ENCODE data around the gene ABHD8. TPM values are rescaled to one million over a fixed set of nuclear protein-coding genes. Genes with fewer than 3 reads are reported as not detected.

The ABHD8 gene
- total and polyA plus RNA-seq, 2 of the 4 experiments (the other 2 are of a cell fraction): 3.9 to 10.2 TPM

GRCh38 chr19:17285415-17286135 lies 17.6 kb downstream of the ABHD8 start:
- TF ChIP-seq MXI1 (IDR thresholded peaks at IDR 0.05; ENCODE audit: borderline replicate concordance, low read depth, low read length) (no peak), MAZ (IDR thresholded peaks at IDR 0.05; ENCODE audit: borderline replicate concordance, low read depth, low read length) (no peak), NFE2L2 (IDR thresholded peaks at IDR 0.05; ENCODE audit: low read depth, low read length) (no peak), FOS (IDR thresholded peaks at IDR 0.05; ENCODE audit: low read depth, low read length) (no peak), RCOR1 (IDR thresholded peaks at IDR 0.05; ENCODE audit: insufficient replicate concordance, low read length) (no peak), CTCF (conservative IDR thresholded peaks at IDR 0.05; ENCODE audit: low read depth, low read length) (no peak), CEBPB (IDR thresholded peaks at IDR 0.05; ENCODE audit: low read depth, low read length) (no peak), MAFK (IDR thresholded peaks at IDR 0.05; ENCODE audit: low read depth, low read length) (no peak), ELK1 (IDR thresholded peaks at IDR 0.05; ENCODE audit: borderline replicate concordance, low read depth, low read length) (no peak), CHD1 (IDR thresholded peaks at IDR 0.05; ENCODE audit: low read depth, low read length) (no peak), POLR2A (IDR thresholded peaks at IDR 0.05; ENCODE audit: low read depth, low read length) (no peak), SMC3 (IDR thresholded peaks at IDR 0.05; ENCODE audit: low read depth, low read length) (no peak), RAD21 (IDR thresholded peaks at IDR 0.05; ENCODE audit: low read length) (no peak), RFX5 (IDR thresholded peaks at IDR 0.05; ENCODE audit: low read depth, low read length) (no peak), BHLHE40 (IDR thresholded peaks at IDR 0.05; ENCODE audit: low read depth, low read length) (no peak), USF2 (IDR thresholded peaks at IDR 0.05; ENCODE audit: low read depth, low read length) (no peak)
- Histone ChIP-seq H4K5ac (ENCODE audit: low read depth, low read length) (no peak overlapping the region), H4K8ac (ENCODE audit: low read depth in 2 of 2, low read length in 2 of 2) (no peak overlapping the region), H3K9me3 (ENCODE audit: control insufficient read depth, insufficient read depth, low read length) (no peaks in the 10 kb centered on the region), H2BK5ac (ENCODE audit: low read depth, low read length, poor library complexity, severe bottlenecking) (no peak overlapping the region), H2AK9ac (replicated peaks; ENCODE audit: low read depth, low read length, poor library complexity) (no peak overlapping the region), H3K79me1 (ENCODE audit: low read depth in 1 of 2, low read length in 2 of 2) (no peaks in the 10 kb centered on the region), H3K56ac (ENCODE audit: extremely low read depth, insufficient read depth, low read length) (no peak overlapping the region), H3K14ac (replicated peaks; ENCODE audit: low read depth, low read length) (no peak overlapping the region), H2BK15ac (ENCODE audit: low read depth, low read length) (no peak overlapping the region), H2AK5ac (ENCODE audit: low read depth, low read length) (no peak overlapping the region), H3K4ac (ENCODE audit: low read depth, low read length) (no peak overlapping the region), H2AFZ (replicated peaks; ENCODE audit: low read length, poor library complexity) (no peak overlapping the region), H3K23ac (ENCODE audit: low read depth, low read length) (no peak overlapping the region), H3K9me1 (ENCODE audit: insufficient read depth, low read length) (no peaks in the 10 kb centered on the region), H3K27me3 (ENCODE audit: control insufficient read depth, insufficient read depth, low read length) (no peaks in the 10 kb centered on the region), H3K4me1 (ENCODE audit: control insufficient read depth, insufficient read depth, low read length) (peaks cover 2% of the 10 kb centered on the region; the same call in 1 of the 2 replicates), H3K9ac (ENCODE audit: low read depth, low read length) (no peak overlapping the region), H3K4me3 (ENCODE audit: insufficient read depth, low read depth, low read length) (no peak overlapping the region), H4K91ac (ENCODE audit: insufficient read depth, low read depth, low read length) (no peak overlapping the region), H3K4me2 (ENCODE audit: low read depth, low read length) (no peak overlapping the region), H3K27ac (ENCODE audit: insufficient read depth, low read length) (no peak overlapping the region), H2BK20ac (ENCODE audit: low read depth, low read length) (no peak overlapping the region), H3K18ac (ENCODE audit: low read depth, low read length) (no peak overlapping the region), H3K36me3 (ENCODE audit: control insufficient read depth, insufficient read depth, low read length) (no peaks in the 10 kb centered on the region), H4K20me1 (ENCODE audit: insufficient read depth, low read length) (no peaks in the 10 kb centered on the region), H2BK120ac (ENCODE audit: low read depth, low read length) (no peak overlapping the region)
- in situ Hi-C loops (cut with MboI; ENCODE audit: low sequenced_read_pairs): loop anchor here (5.0 to 10.0 kb wide), 2 partner anchors 81 to 213 kb away; no protein-coding TSS in a partner anchor
- DNase-seq (no peak), ATAC-seq (ENCODE audit: low read depth) (no peak)
- CTCF ChIA-PET: no interaction called here
- WGBS, 2 experiments (ENCODE audit: extremely low coverage in 2 of 2, insufficient read length in 1 of 2): 97% methylated on average over 7 of the region's 18 CpGs; no CpG with 5 or more reads in 1 of the 2 experiments
- BruUV-seq (replicated peaks): no TSS peak
- POLR2A ChIA-PET (ENCODE audit: unreplicated experiment): no interaction called here
- intact Hi-C loops (cut with micrococcal nuclease): loop anchor here (10.0 kb wide), 1 partner anchor 511 kb away; no protein-coding TSS in a partner anchor
- dilution Hi-C loops (cut with HindIII; ENCODE audit: low sequenced_read_pairs, unreplicated experiment): no loop called here

Data from IMR-90 (cell line).